GM12873 (cell line): Measurements from ENCODE around the gene NEURL1.

Experiments
- CTCF ChIP-seq: IDR thresholded peaks from 2 replicates; pipeline ENCODE4 v1.5.1; 2012; ENCODE audit warnings: low read depth, mild to moderate bottlenecking, moderate library complexity, low read length, control low read depth; ENCODE audit not compliant: insufficient read depth; ENCODE audit errors: missing control alignments

Gene NEURL1

GRCh38 chr10:103637927-103638557 is 144.5 kb downstream of the NEURL1 start:
- TF ChIP-seq CTCF: no peak

GRCh38 chr10:103638948-103639347 is 145.4 kb downstream of the NEURL1 start:
- TF ChIP-seq CTCF: no peak

- TF ChIP-seq CTCF: no peak
Observed at GRCh38 chr10:103640436-103641181, 147.1 kb downstream of the NEURL1 start.

GRCh38 chr10:103641326-103641725 is 147.8 kb downstream of the NEURL1 start:
- TF ChIP-seq CTCF: no peak
